ENCODE data around the gene LGR5.

Gene LGR5

GRCh38 chr12:71447691-71448132, 8.1 kb downstream of the LGR5 start:
- Histone ChIP-seq H3K4me1 (ENCODE audit: insufficient read depth, low read length) (no peaks in the 10 kb centered on the region), H3K36me3 (ENCODE audit: insufficient read depth, low read length) (no peaks in the 10 kb centered on the region), H3K9ac (ENCODE audit: low read depth, low read length) (no peak overlapping the region), H3K9me3 (ENCODE audit: control insufficient read depth, insufficient read depth, low read length) (no peaks in the 10 kb centered on the region)

GRCh38 chr12:71448150-71448581, 8.6 kb downstream of the LGR5 start:
- no peak overlapping the region for H3K9ac ChIP-seq (ENCODE audit: low read depth, low read length)
- H3K36me3 ChIP-seq (ENCODE audit: insufficient read depth, low read length): no peaks in the 10 kb centered on the region
- no peaks in the 10 kb centered on the region for H3K4me1 ChIP-seq (ENCODE audit: insufficient read depth, low read length)
- no peaks in the 10 kb centered on the region for H3K9me3 ChIP-seq (ENCODE audit: control insufficient read depth, insufficient read depth, low read length)

DNA sequence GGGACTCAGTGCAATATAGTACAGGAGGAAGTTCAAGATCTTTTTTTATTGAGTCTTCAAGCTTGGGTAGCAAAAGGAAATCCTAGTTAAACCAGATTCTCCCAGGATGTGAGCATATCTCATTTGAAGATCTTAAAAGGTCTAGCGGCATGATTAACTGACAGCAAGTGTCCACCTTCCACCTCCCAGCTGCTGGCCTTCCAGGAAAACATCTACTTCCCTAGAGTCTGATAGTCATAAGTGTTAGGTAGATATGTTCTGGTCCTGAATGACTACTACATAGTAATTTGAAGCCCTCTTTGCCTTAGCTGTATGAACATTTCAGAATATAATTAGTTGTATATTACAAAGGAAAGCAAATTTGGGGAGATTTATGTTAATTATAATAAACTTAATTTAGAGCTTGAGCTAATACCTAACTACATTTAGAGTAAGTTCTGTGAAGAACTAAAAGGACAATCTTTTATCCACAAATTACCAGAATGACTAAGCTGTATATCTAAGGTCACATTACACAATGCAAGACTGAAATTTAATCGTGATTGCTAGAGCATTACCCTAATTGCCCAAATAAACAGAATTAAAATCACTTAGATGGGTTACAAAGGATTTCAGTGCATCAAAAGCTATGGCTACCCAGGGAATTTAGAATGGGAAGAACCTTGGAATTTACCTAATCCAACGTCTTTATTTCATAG, 9.9 kb downstream of the LGR5 start:
- Histone ChIP-seq H3K4me1 (ENCODE audit: insufficient read depth, low read length) (no peaks in the 10 kb centered on the region), H3K36me3 (ENCODE audit: insufficient read depth, low read length) (no peaks in the 10 kb centered on the region), H3K9me3 (ENCODE audit: control insufficient read depth, insufficient read depth, low read length) (no peaks in the 10 kb centered on the region), H3K9ac (ENCODE audit: low read depth, low read length) (no peak overlapping the region)

- H3K9ac ChIP-seq (ENCODE audit: low read depth, low read length): no peak overlapping the region
- no peaks in the 10 kb centered on the region for H3K36me3 ChIP-seq (ENCODE audit: insufficient read depth, low read length)
- no peaks in the 10 kb centered on the region for H3K9me3 ChIP-seq (ENCODE audit: control insufficient read depth, insufficient read depth, low read length)
- H3K4me1 ChIP-seq (ENCODE audit: insufficient read depth, low read length): peaks cover 3% of the 10 kb centered on the region; the same call in 1 of the 2 replicates
These were observed 12.4 kb downstream of the LGR5 start for GRCh38 chr12:71452006-71452405.

GRCh38 chr12:71455028-71455737, 15.6 kb downstream of the LGR5 start:
- Histone ChIP-seq H3K4me1 (ENCODE audit: insufficient read depth, low read length) (peaks cover 3% of the 10 kb centered on the region; the same call in 1 of the 2 replicates), H3K9me3 (ENCODE audit: control insufficient read depth, insufficient read depth, low read length) (no peaks in the 10 kb centered on the region), H3K36me3 (ENCODE audit: insufficient read depth, low read length) (no peaks in the 10 kb centered on the region), H3K9ac (ENCODE audit: low read depth, low read length) (no peak overlapping the region)

DNA sequence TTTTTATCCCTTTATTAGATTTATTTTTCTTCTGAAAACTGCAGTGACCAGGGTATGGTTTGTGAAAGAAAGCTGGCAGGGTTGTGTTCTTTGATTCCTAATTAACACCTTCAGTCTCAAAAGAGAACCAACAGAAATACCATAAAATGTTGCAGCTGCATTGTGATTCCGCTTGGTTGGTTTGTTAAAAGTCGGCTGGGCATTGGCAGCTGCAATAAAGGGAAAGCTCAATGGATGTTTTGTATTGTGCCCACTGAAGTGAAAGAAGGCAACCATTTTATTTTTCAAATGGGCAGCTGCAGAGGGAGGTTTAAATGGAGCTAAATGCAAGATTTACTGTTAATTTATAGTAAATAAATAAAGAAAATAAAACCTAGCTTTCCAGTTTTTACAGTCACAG, 16.7 kb downstream of the LGR5 start:
- no peaks in the 10 kb centered on the region for H3K36me3 ChIP-seq (ENCODE audit: insufficient read depth, low read length)
- no peak overlapping the region for H3K9ac ChIP-seq (ENCODE audit: low read depth, low read length)
- H3K4me1 ChIP-seq (ENCODE audit: insufficient read depth, low read length): peaks cover 3% of the 10 kb centered on the region; the same call in 1 of the 2 replicates
- no peaks in the 10 kb centered on the region for H3K9me3 ChIP-seq (ENCODE audit: control insufficient read depth, insufficient read depth, low read length)

GRCh38 chr12:71456990-71457389, 17.4 kb downstream of the LGR5 start:
- H3K4me1 ChIP-seq (ENCODE audit: insufficient read depth, low read length): peaks cover 3% of the 10 kb centered on the region; the same call in 1 of the 2 replicates
- H3K9me3 ChIP-seq (ENCODE audit: control insufficient read depth, insufficient read depth, low read length): no peaks in the 10 kb centered on the region
- H3K36me3 ChIP-seq (ENCODE audit: insufficient read depth, low read length): no peaks in the 10 kb centered on the region
- H3K9ac ChIP-seq (ENCODE audit: low read depth, low read length): no peak overlapping the region

GRCh38 chr12:71460318-71460717, 20.7 kb downstream of the LGR5 start:
- no peaks in the 10 kb centered on the region for H3K9me3 ChIP-seq (ENCODE audit: control insufficient read depth, insufficient read depth, low read length)
- H3K36me3 ChIP-seq (ENCODE audit: insufficient read depth, low read length): no peaks in the 10 kb centered on the region
- no peak overlapping the region for H3K9ac ChIP-seq (ENCODE audit: low read depth, low read length)
- no peaks in the 10 kb centered on the region for H3K4me1 ChIP-seq (ENCODE audit: insufficient read depth, low read length)

DNA sequence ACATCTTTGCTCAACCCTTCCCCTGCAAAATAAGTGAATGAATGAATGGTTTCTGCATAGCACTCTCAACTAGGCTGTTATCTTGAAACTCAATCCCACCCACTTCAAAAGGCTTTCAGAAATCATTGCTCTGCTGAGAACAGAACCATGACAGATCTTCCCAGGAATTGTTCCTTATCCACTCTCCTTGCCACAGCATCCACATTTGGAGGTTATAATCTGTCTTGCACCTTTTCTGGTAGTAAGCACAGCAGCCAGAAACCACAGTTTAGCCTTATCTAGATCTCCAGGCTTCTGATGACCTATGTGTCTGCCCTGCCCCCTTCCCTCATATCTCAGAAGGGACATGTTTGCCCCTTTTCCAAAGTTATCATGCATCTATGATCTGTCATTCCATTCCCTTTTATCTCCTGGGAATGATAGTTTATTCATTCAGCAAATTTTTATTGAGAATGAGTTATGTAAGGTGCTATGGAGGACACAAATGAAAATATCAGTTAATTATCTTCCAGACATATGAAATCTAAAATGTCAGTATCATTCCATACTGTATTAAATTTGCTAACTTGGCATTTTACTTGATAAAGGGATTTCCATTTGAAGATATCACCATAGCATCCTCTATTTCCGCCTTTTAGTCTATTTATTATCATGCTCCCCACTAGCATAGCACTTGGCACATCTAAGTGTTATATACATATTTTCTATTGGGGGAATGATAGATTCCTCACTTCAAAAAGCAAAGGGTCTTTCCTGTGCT, 21.4 kb downstream of the LGR5 start:
- no peaks in the 10 kb centered on the region for H3K36me3 ChIP-seq (ENCODE audit: insufficient read depth, low read length)
- no peaks in the 10 kb centered on the region for H3K9me3 ChIP-seq (ENCODE audit: control insufficient read depth, insufficient read depth, low read length)

GRCh38 chr12:71461787-71462328, 22.3 kb downstream of the LGR5 start:
- Histone ChIP-seq H3K4me1 (ENCODE audit: insufficient read depth, low read length) (no peaks in the 10 kb centered on the region), H3K36me3 (ENCODE audit: insufficient read depth, low read length) (no peaks in the 10 kb centered on the region), H3K9ac (ENCODE audit: low read depth, low read length) (no peak overlapping the region), H3K9me3 (ENCODE audit: control insufficient read depth, insufficient read depth, low read length) (no peaks in the 10 kb centered on the region)

More for the DNA sequence above, 21.4 kb downstream of the LGR5 start:
- no peak overlapping the region for H3K9ac ChIP-seq (ENCODE audit: low read depth, low read length)
- H3K4me1 ChIP-seq (ENCODE audit: insufficient read depth, low read length): no peaks in the 10 kb centered on the region

DNA sequence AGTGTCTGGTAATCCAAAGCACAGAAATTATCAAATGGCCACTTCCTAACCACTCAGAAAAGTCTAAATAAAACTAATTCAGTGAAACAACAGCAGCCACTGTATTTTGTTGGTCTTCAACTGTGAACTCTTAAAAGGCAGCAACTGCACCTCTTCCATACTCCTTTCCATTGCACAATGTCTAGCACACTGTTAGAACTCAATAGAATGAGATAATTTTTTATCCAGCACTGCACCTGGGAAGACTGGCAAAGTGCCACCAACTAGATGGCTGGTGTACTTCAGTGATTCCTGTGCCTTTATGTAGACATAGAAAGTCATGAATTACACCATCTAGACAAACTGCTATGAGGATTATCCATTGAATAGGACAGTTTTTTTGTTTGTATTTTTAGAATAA, 26.2 kb downstream of the LGR5 start:
- H3K36me3 ChIP-seq (ENCODE audit: insufficient read depth, low read length): no peaks in the 10 kb centered on the region
- H3K4me1 ChIP-seq (ENCODE audit: insufficient read depth, low read length): peaks cover 3% of the 10 kb centered on the region
- H3K9ac ChIP-seq (ENCODE audit: low read depth, low read length): no peak overlapping the region
- H3K9me3 ChIP-seq (ENCODE audit: control insufficient read depth, insufficient read depth, low read length): no peaks in the 10 kb centered on the region

GRCh38 chr12:71469258-71469750, 29.7 kb downstream of the LGR5 start:
- H3K9ac ChIP-seq (ENCODE audit: low read depth, low read length): no peak overlapping the region

DNA sequence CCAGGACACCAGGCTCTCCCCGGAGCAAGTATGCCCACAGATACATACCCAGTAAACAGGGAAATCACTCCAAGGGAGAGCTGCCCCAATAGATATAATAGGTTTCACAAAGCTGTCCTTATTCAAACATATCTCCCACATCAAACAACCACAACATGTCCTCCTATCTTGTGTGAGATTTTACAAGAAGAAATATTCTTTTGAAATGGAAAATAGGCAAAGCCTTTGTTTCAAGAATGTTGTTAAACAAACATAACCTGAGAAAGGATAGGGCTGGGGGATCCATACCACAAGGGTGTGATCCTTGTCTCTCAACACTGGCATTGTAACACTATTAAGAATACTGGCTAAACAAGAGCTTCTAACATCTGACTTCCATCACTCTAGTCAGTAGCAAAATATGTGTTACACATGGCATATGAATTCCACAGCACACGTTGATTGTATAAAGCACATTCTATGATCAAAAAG, 32.9 kb downstream of the LGR5 start:
- peaks cover 3% of the 10 kb centered on the region for H3K4me1 ChIP-seq (ENCODE audit: insufficient read depth, low read length)
- H3K9me3 ChIP-seq (ENCODE audit: control insufficient read depth, insufficient read depth, low read length): no peaks in the 10 kb centered on the region
- H3K9ac ChIP-seq (ENCODE audit: low read depth, low read length): no peak overlapping the region
- H3K36me3 ChIP-seq (ENCODE audit: insufficient read depth, low read length): no peaks in the 10 kb centered on the region

More at GRCh38 chr12:71469258-71469750, 29.7 kb downstream of the LGR5 start:
- Histone ChIP-seq H3K4me1 (ENCODE audit: insufficient read depth, low read length) (peaks cover 3% of the 10 kb centered on the region), H3K36me3 (ENCODE audit: insufficient read depth, low read length) (no peaks in the 10 kb centered on the region), H3K9me3 (ENCODE audit: control insufficient read depth, insufficient read depth, low read length) (no peaks in the 10 kb centered on the region)

GRCh38 chr12:71474791-71475190, 35.2 kb downstream of the LGR5 start:
- Histone ChIP-seq H3K9ac (ENCODE audit: low read depth, low read length) (no peak overlapping the region), H3K36me3 (ENCODE audit: insufficient read depth, low read length) (no peaks in the 10 kb centered on the region), H3K9me3 (ENCODE audit: control insufficient read depth, insufficient read depth, low read length) (no peaks in the 10 kb centered on the region), H3K4me1 (ENCODE audit: insufficient read depth, low read length) (no peaks in the 10 kb centered on the region)
